GM23338 (cell line): ENCODE data around the gene FAM13A. TPM values are rescaled to one million over a fixed set of nuclear protein-coding genes. Genes with fewer than 3 reads are reported as not detected.
A peak's percentile ranks its signal among the peaks of the same experiment; 100 is the strongest.

Experiments
- ATAC-seq: fragments of 200-7000 bp; cut with Tn5 transposase; 3 replicates; pipeline ENCODE4 v1.9.1; 2020
- DNase-seq: peaks from one replicate; pipeline ENCODE4 v3.0.0-alpha.2; 2015; ENCODE audit warnings: low spot score
- H2AFZ ChIP-seq: fragments of 200-600 bp; sonication (generic); 2 replicates; pipeline ENCODE4 v1.8.0; 2016; ENCODE audit warnings: antibody characterized with exemption, mild to moderate bottlenecking, moderate library complexity
- H3F3A ChIP-seq: fragments of 200-600 bp; sonication (generic); replicated peaks from 2 replicates; pipeline ENCODE4 v1.8.0; 2017; ENCODE audit warnings: antibody characterized with exemption, mixed run types, low read depth
- H3K27ac ChIP-seq: fragments of 200-600 bp; sonication (generic); 2 replicates; pipeline ENCODE4 v1.6.1; 2016; ENCODE audit warnings: low read depth
- H3K27me3 ChIP-seq: fragments of 200-600 bp; sonication (generic); 2 replicates; pipeline ENCODE4 v1.8.0; 2016; ENCODE audit warnings: mild to moderate bottlenecking, mixed run types, moderate library complexity; ENCODE audit not compliant: insufficient read depth
- H3K36me3 ChIP-seq: fragments of 200-600 bp; sonication (generic); 2 replicates; pipeline ENCODE4 v1.8.0; 2016; ENCODE audit warnings: mild to moderate bottlenecking; ENCODE audit not compliant: insufficient read depth
- H3K4me1 ChIP-seq: fragments of 200-600 bp; sonication (generic); 2 replicates; pipeline ENCODE4 v1.8.0; 2016; ENCODE audit warnings: mild to moderate bottlenecking, moderate library complexity; ENCODE audit not compliant: insufficient read depth
- H3K4me2 ChIP-seq: fragments of 200-600 bp; sonication (generic); 2 replicates; pipeline ENCODE4 v1.7.1; 2017; ENCODE audit warnings: mixed run types
- H3K4me3 ChIP-seq: fragments of 200-600 bp; sonication (generic); 2 replicates; pipeline ENCODE4 v1.6.1; 2016; ENCODE audit warnings: mixed run types
- H3K79me2 ChIP-seq: fragments of 200-600 bp; sonication (generic); replicated peaks from 2 replicates; pipeline ENCODE4 v1.8.0; 2017; ENCODE audit warnings: mild to moderate bottlenecking; ENCODE audit not compliant: insufficient read depth
- H3K9me2 ChIP-seq: fragments of 200-600 bp; sonication (generic); 2 replicates; pipeline ENCODE4 v1.8.0; 2017; ENCODE audit not compliant: insufficient read depth
- H4K20me1 ChIP-seq: fragments of 200-600 bp; sonication (generic); replicated peaks from 2 replicates; pipeline ENCODE4 v1.8.0; 2017; ENCODE audit warnings: mild to moderate bottlenecking; ENCODE audit not compliant: insufficient read depth
- H3K27ac Mint-ChIP-seq: 2 replicates; pipeline ENCODE4 v1.8.0; 2020; ENCODE audit warnings: inconsistent platforms, mild to moderate bottlenecking, moderate library complexity, mixed read lengths
- H3K27me3 Mint-ChIP-seq: 3 replicates; pipeline ENCODE4 v1.8.0; 2022; ENCODE audit warnings: low read depth, mild to moderate bottlenecking, moderate library complexity, mixed read lengths, inconsistent platforms; ENCODE audit not compliant: insufficient read depth, poor library complexity
- H3K36me3 Mint-ChIP-seq: 3 replicates; pipeline ENCODE4 v1.8.0; 2021; ENCODE audit warnings: low read depth, mild to moderate bottlenecking, inconsistent platforms, moderate library complexity, mixed read lengths
- H3K4me1 Mint-ChIP-seq: 3 replicates; pipeline ENCODE4 v1.8.0; 2020; ENCODE audit warnings: mild to moderate bottlenecking, inconsistent platforms, mixed read lengths
- H3K4me3 Mint-ChIP-seq: 3 replicates; pipeline ENCODE4 v1.8.0; 2021; ENCODE audit warnings: moderate library complexity, mild to moderate bottlenecking, inconsistent platforms, mixed read lengths
- H3K9me3 Mint-ChIP-seq: 3 replicates; pipeline ENCODE4 v1.8.0; 2020; ENCODE audit warnings: moderate library complexity, mild to moderate bottlenecking, inconsistent platforms, mixed read lengths
- CREB1 ChIP-seq: fragments of 250-450 bp; sonication (Bioruptor Pico); IDR thresholded peaks from 2 replicates; pipeline ENCODE4 v1.5.0; 2020; ENCODE audit warnings: low read depth, mild to moderate bottlenecking, moderate library complexity
- EZH2 ChIP-seq: fragments of 200-600 bp; sonication (generic); IDR thresholded peaks from one replicate; pipeline ENCODE4 v1.8.0; 2017; ENCODE audit warnings: antibody characterized with exemption, mild to moderate bottlenecking, low read depth; ENCODE audit not compliant: unreplicated experiment
- EZH2phosphoT487 ChIP-seq: fragments of 200-600 bp; sonication (generic); IDR thresholded peaks from one replicate; pipeline ENCODE4 v1.8.1; 2018; ENCODE audit warnings: antibody characterized with exemption; ENCODE audit not compliant: unreplicated experiment
- JUNB ChIP-seq: IDR thresholded peaks from one replicate; pipeline ENCODE4 v1.6.1; 2016; ENCODE audit warnings: antibody characterized with exemption; ENCODE audit not compliant: unreplicated experiment
- NANOG ChIP-seq: IDR thresholded peaks from 2 replicates; pipeline ENCODE4 v1.6.1; 2016; ENCODE audit warnings: antibody characterized with exemption, borderline replicate concordance
- STAT1 ChIP-seq: IDR thresholded peaks from one replicate; pipeline ENCODE4 v1.6.1; 2016; ENCODE audit warnings: antibody characterized with exemption; ENCODE audit not compliant: unreplicated experiment
- ZNF114 ChIP-seq: fragments of 250-450 bp; sonication (Bioruptor Pico); IDR thresholded peaks from 2 replicates; pipeline ENCODE4 v1.5.0; 2020; ENCODE audit warnings: mild to moderate bottlenecking, moderate library complexity
- ZNF331 ChIP-seq: fragments of 250-450 bp; sonication (Bioruptor Pico); IDR thresholded peaks from 2 replicates; pipeline ENCODE4 v1.5.0; 2020; ENCODE audit warnings: low read depth, mild to moderate bottlenecking, moderate library complexity
- polyA plus RNA-seq: library from polyadenylated mRNA; unstranded; fragments of >200 nt; fragmentation: Nextera tagmentation; extraction: Ambion mirVana; gene quantifications from 2 replicates; pipeline ENCODE4 v1.2.1, GENCODE V29; 2016
- total RNA-seq: library from RNA; depleted of rRNA; stranded (reverse); fragments of >200 nt; shearing (Covaris generic); gene quantifications from 2 replicates; pipeline ENCODE4 v1.2.3, GENCODE V29; 2014
- TF ChIP-seq, protein P1 (sequence below), 2 experiments: fragments of 200-600 bp in 1 of 2; sonication (generic) in 1 of 2; conservative IDR thresholded peaks; 2 replicates each; pipeline versions ENCODE4 v1.5.1 to v1.6.1; 2016 to 2017; ENCODE audit warnings: antibody characterized with exemption in 2 of 2, low read depth in 2 of 2, mild to moderate bottlenecking in 2 of 2, moderate library complexity in 1 of 2
- TF ChIP-seq, protein P2 (sequence below): fragments of 250-450 bp; sonication (Bioruptor Pico); IDR thresholded peaks from 2 replicates; pipeline ENCODE4 v1.5.0; 2020; ENCODE audit warnings: mild to moderate bottlenecking, moderate library complexity
- TF ChIP-seq, protein P3 (sequence below): IDR thresholded peaks from one replicate; pipeline ENCODE4 v1.6.1; 2018; ENCODE audit warnings: antibody characterized with exemption; ENCODE audit not compliant: unreplicated experiment

The FAM13A gene
- total and polyA plus RNA-seq, 2 experiments from 2014 or later: 13.9 to 28.4 TPM

DNA sequence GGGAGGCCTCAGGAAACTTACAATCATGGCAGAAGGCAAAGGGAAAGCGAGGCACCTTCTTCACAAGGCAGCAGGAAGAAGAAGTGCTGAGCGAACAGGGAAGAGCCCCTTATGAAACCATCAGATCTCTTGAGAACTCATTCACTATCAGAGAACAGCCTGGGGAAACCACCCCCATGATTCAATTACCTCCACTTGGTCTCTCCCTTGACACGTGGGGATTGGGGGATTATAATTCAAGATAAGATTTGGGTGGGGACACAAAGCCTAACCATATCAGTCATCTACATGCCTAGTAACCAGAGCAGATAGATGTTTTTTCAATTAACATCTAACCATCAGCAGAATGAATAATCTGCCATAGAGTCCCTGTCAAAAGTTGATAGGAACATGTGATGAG, 30.4 kb downstream of the FAM13A start:
- no peak overlapping the region for H3K4me3 Mint-ChIP-seq
- no peak overlapping the region for H3K4me2 ChIP-seq
- no peak for DNase-seq
- H3K4me3 ChIP-seq: no peak overlapping the region
- H3K79me2 ChIP-seq: peaks cover 32% of the 10 kb centered on the region
- peaks cover 7% of the 10 kb centered on the region; the same call in 1 of the 2 replicates for H4K20me1 ChIP-seq
- peaks cover 3% of the 10 kb centered on the region for H3K36me3 Mint-ChIP-seq
- no peaks in the 10 kb centered on the region for H3K4me1 Mint-ChIP-seq
- no peaks in the 10 kb centered on the region for H3K9me3 Mint-ChIP-seq
- H3K27me3 ChIP-seq: no peaks in the 10 kb centered on the region
- H3K27me3 Mint-ChIP-seq: no peaks in the 10 kb centered on the region
- H3K27ac ChIP-seq: no peak overlapping the region
- H3K27ac Mint-ChIP-seq: 0 out of 2 replicates have a peak overlapping the region, but pooled peaks have one; percentile 53
- ATAC-seq: no peak
- H3K4me1 ChIP-seq: no peaks in the 10 kb centered on the region
- no peaks in the 10 kb centered on the region for H3F3A ChIP-seq
- no peaks in the 10 kb centered on the region for H3K36me3 ChIP-seq
- H2AFZ ChIP-seq: no peak overlapping the region
- H3K9me2 ChIP-seq: no peaks in the 10 kb centered on the region
- TF ChIP-seq, protein P1, sequence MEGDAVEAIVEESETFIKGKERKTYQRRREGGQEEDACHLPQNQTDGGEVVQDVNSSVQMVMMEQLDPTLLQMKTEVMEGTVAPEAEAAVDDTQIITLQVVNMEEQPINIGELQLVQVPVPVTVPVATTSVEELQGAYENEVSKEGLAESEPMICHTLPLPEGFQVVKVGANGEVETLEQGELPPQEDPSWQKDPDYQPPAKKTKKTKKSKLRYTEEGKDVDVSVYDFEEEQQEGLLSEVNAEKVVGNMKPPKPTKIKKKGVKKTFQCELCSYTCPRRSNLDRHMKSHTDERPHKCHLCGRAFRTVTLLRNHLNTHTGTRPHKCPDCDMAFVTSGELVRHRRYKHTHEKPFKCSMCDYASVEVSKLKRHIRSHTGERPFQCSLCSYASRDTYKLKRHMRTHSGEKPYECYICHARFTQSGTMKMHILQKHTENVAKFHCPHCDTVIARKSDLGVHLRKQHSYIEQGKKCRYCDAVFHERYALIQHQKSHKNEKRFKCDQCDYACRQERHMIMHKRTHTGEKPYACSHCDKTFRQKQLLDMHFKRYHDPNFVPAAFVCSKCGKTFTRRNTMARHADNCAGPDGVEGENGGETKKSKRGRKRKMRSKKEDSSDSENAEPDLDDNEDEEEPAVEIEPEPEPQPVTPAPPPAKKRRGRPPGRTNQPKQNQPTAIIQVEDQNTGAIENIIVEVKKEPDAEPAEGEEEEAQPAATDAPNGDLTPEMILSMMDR (conservative IDR thresholded peaks at IDR 0.05; ENCODE audit: low read depth in 2 of 2): no peak
- TF ChIP-seq ZNF331 (no peak), ZNF114 (CRISPR knock-in tag) (no peak), STAT1 (no peak), EZH2phosphoT487 (no peak), EZH2 (no peak), NANOG (no peak), JUNB (no peak), CREB1 (CRISPR knock-in tag) (no peak)
- TF ChIP-seq, protein P2, sequence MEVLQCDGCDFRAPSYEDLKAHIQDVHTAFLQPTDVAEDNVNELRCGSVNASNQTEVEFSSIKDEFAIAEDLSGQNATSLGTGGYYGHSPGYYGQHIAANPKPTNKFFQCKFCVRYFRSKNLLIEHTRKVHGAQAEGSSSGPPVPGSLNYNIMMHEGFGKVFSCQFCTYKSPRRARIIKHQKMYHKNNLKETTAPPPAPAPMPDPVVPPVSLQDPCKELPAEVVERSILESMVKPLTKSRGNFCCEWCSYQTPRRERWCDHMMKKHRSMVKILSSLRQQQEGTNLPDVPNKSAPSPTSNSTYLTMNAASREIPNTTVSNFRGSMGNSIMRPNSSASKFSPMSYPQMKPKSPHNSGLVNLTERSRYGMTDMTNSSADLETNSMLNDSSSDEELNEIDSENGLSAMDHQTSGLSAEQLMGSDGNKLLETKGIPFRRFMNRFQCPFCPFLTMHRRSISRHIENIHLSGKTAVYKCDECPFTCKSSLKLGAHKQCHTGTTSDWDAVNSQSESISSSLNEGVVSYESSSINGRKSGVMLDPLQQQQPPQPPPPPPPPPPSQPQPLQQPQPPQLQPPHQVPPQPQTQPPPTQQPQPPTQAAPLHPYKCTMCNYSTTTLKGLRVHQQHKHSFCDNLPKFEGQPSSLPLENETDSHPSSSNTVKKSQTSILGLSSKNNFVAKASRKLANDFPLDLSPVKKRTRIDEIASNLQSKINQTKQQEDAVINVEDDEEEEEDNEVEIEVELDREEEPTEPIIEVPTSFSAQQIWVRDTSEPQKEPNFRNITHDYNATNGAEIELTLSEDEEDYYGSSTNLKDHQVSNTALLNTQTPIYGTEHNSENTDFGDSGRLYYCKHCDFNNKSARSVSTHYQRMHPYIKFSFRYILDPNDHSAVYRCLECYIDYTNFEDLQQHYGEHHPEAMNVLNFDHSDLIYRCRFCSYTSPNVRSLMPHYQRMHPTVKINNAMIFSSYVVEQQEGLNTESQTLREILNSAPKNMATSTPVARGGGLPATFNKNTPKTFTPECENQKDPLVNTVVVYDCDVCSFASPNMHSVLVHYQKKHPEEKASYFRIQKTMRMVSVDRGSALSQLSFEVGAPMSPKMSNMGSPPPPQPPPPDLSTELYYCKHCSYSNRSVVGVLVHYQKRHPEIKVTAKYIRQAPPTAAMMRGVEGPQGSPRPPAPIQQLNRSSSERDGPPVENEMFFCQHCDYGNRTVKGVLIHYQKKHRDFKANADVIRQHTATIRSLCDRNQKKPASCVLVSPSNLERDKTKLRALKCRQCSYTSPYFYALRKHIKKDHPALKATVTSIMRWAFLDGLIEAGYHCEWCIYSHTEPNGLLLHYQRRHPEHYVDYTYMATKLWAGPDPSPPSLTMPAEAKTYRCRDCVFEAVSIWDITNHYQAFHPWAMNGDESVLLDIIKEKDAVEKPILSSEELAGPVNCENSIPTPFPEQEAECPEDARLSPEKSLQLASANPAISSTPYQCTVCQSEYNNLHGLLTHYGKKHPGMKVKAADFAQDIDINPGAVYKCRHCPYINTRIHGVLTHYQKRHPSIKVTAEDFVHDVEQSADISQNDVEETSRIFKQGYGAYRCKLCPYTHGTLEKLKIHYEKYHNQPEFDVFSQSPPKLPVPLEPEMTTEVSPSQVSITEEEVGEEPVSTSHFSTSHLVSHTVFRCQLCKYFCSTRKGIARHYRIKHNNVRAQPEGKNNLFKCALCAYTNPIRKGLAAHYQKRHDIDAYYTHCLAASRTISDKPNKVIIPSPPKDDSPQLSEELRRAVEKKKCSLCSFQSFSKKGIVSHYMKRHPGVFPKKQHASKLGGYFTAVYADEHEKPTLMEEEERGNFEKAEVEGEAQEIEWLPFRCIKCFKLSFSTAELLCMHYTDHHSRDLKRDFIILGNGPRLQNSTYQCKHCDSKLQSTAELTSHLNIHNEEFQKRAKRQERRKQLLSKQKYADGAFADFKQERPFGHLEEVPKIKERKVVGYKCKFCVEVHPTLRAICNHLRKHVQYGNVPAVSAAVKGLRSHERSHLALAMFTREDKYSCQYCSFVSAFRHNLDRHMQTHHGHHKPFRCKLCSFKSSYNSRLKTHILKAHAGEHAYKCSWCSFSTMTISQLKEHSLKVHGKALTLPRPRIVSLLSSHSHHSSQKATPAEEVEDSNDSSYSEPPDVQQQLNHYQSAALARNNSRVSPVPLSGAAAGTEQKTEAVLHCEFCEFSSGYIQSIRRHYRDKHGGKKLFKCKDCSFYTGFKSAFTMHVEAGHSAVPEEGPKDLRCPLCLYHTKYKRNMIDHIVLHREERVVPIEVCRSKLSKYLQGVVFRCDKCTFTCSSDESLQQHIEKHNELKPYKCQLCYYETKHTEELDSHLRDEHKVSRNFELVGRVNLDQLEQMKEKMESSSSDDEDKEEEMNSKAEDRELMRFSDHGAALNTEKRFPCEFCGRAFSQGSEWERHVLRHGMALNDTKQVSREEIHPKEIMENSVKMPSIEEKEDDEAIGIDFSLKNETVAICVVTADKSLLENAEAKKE (CRISPR knock-in tag): no peak
- TF ChIP-seq, protein P3, sequence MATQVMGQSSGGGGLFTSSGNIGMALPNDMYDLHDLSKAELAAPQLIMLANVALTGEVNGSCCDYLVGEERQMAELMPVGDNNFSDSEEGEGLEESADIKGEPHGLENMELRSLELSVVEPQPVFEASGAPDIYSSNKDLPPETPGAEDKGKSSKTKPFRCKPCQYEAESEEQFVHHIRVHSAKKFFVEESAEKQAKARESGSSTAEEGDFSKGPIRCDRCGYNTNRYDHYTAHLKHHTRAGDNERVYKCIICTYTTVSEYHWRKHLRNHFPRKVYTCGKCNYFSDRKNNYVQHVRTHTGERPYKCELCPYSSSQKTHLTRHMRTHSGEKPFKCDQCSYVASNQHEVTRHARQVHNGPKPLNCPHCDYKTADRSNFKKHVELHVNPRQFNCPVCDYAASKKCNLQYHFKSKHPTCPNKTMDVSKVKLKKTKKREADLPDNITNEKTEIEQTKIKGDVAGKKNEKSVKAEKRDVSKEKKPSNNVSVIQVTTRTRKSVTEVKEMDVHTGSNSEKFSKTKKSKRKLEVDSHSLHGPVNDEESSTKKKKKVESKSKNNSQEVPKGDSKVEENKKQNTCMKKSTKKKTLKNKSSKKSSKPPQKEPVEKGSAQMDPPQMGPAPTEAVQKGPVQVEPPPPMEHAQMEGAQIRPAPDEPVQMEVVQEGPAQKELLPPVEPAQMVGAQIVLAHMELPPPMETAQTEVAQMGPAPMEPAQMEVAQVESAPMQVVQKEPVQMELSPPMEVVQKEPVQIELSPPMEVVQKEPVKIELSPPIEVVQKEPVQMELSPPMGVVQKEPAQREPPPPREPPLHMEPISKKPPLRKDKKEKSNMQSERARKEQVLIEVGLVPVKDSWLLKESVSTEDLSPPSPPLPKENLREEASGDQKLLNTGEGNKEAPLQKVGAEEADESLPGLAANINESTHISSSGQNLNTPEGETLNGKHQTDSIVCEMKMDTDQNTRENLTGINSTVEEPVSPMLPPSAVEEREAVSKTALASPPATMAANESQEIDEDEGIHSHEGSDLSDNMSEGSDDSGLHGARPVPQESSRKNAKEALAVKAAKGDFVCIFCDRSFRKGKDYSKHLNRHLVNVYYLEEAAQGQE: no peak
